Mononuclear cell (primary cell): ENCODE measurements around the gene EYA4. TPM values are rescaled to one million over a fixed set of nuclear protein-coding genes. Genes with fewer than 3 reads are reported as not detected.

Experiments used
- H3K27me3 ChIP-seq: 2 replicates; pipeline ENCODE4 v1.6.0; 2011; ENCODE audit warnings: low read length, control low read depth; ENCODE audit not compliant: insufficient read depth
- H3K4me1 ChIP-seq: 2 replicates; pipeline ENCODE4 v1.5.1; 2011; ENCODE audit warnings: mild to moderate bottlenecking, low read length, control low read depth; ENCODE audit not compliant: insufficient read depth
- H3K4me3 ChIP-seq: 2 replicates; pipeline ENCODE4 v1.5.1; 2011; ENCODE audit warnings: mild to moderate bottlenecking, low read length, moderate library complexity
- H3K9me3 ChIP-seq: 2 replicates; pipeline ENCODE4 v1.5.1; 2011; ENCODE audit warnings: low read depth, mild to moderate bottlenecking, control low read depth, low read length
- total RNA-seq: library from RNA; depleted of rRNA; stranded (reverse); fragments of >200 nt; gene quantifications from one replicate; pipeline ENCODE4 v1.2.3, GENCODE V29; 2012

Gene EYA4
- total RNA-seq, 1 donor: not detected

DNA sequence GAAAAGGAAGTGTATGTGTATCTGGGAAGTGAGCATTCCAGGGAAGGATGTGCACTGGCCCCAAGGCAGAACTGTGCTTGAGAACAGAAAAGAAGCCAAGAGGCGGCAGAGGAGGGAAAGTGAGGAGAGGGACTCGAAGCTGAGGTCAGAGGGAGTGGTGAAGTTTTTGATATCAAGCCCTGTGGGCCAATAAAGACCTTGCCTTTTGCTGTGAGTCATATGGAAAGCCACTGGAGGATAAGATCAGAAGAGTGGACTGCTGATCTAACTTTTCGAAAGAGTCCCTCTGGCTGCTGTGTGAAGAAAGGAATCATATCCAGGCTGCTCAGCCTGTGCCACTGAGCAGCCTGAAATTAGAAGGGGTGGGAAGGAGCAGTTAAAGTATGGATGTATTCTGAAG lies 99.4 kb downstream of the EYA4 start:
- Histone ChIP-seq H3K9me3 (no peaks in the 10 kb centered on the region), H3K4me1 (no peaks in the 10 kb centered on the region), H3K27me3 (no peaks in the 10 kb centered on the region)

DNA sequence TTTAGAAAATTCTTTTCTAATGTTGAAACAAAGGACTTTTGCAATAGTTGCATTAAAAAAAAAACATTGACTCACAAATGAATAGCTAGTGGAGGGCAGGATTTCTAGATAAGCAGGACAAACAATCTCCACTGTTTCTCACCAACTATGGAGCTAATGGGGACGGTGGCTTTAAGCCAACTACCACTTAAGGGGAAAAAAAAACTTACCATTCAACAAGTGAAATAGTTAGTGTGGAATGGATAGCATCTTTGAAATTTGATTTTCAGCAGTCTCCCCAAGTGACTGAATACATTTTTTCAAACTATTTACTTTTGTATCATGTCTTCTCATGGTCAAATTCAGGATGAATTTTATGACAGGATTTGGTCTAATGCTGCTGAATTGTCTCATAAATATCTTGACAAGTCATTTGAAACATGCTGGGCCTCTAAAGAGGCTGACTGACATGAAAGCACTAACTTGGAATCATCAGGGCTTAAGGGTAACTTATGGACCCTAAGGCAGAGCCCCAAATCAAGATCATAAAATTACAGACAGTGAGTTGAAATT lies 100.5 kb downstream of the EYA4 start:
- Histone ChIP-seq H3K9me3 (no peaks in the 10 kb centered on the region), H3K27me3 (no peaks in the 10 kb centered on the region), H3K4me1 (no peaks in the 10 kb centered on the region), H3K4me3 (no peak overlapping the region)

More for the DNA sequence above, 99.4 kb downstream of the EYA4 start:
- no peak overlapping the region for H3K4me3 ChIP-seq

DNA sequence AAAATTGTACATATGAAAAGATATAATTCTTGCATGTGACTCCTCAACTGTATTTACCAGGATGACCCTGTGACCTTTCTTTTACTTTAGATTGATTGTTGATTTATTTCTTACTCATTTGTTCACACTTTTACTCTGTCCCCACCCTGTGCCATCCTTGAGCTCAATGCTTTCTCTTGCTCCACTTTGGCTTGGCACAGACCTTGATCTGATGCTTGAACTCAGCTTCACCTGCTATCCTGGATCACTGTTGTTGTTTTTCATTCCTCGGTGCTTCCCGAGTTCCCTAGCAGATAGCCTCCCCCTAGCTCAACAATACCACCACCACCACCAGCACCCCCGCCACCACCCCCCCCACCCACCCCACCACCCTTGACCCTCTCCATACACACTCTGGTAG lies 102.1 kb downstream of the EYA4 start:
- no peaks in the 10 kb centered on the region for H3K9me3 ChIP-seq
- no peak overlapping the region for H3K4me3 ChIP-seq
- H3K27me3 ChIP-seq: no peaks in the 10 kb centered on the region
- H3K4me1 ChIP-seq: no peaks in the 10 kb centered on the region

DNA sequence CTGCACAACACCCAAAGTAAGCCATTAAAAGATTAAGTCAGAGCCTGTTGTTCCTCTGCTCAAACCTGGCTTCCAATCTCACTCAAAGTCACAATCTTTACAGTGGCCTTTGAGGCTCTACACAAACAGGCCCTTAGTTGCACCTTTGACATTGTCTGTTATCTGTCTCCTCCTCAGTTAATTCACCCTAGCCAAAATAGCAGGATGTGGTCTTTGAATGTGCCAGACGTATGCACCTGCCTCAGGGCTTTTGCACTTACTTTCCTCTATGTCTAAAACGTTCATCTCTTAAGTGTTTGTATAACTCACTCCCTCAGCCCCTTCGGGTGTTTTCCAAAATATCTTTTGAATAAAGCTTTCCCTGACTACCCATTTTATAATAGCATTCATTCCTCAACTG lies 107.7 kb downstream of the EYA4 start:
- no peaks in the 10 kb centered on the region for H3K9me3 ChIP-seq
- H3K27me3 ChIP-seq: no peaks in the 10 kb centered on the region
- no peak overlapping the region for H3K4me3 ChIP-seq
- H3K4me1 ChIP-seq: no peaks in the 10 kb centered on the region

DNA sequence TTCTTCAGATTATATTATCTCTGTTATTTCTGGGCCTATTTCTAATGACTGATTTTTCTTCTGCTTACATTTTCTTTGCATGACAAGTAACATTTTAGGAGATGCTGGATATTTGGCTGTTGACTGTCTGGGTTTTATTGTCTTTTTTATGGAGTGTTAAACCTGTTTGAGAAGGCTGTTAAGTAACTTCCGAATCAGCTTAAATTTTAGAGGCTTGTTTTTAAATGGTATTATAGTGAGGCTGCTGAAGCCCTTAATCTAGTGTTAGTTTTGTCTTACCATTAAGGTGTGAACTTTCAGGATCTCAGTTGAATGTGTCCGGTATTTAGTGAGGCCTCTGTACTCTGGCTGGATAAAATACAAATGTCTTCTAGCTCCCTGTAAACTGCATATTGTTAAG lies 109.8 kb downstream of the EYA4 start:
- Histone ChIP-seq H3K27me3 (no peaks in the 10 kb centered on the region), H3K4me3 (no peak overlapping the region), H3K9me3 (no peaks in the 10 kb centered on the region), H3K4me1 (no peaks in the 10 kb centered on the region)

DNA sequence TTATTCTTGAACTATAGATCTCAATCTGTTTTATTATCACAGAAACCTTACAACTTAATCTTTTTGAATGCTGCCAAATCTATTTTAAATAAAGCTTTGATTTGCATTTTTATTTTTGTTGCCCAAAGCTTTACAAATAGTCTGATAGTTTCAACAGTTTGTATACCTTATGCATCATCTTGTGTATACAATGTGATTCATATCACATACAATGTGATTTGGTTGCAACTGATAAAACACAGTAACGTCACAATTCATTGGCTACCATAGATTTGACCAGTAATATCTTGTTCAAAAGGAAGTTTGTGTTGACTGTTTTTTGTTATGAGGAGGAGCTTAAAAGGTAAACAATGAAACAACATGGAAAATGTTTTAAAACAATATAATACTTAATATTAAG lies 110.9 kb downstream of the EYA4 start:
- H3K27me3 ChIP-seq: no peaks in the 10 kb centered on the region
- H3K9me3 ChIP-seq: no peaks in the 10 kb centered on the region
- no peak overlapping the region for H3K4me3 ChIP-seq

DNA sequence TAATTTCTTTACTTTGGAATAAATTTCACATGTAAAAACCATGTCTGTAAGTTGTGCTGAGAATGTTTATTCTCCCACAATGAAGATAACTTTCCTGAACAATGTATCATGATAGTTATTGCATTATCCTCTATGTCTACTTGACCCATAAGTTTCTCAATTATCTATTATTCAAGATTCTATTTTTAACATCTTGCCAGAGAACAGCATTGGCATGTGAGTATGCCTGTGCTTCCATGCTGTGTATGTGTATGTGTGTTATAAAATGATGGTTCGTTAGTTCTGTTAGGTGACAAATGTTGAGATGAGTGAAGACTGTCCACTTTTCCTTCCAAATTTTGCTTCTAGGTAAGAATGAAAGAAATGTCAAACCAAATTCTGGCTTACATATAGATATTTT lies 111.9 kb downstream of the EYA4 start:
- Histone ChIP-seq H3K9me3 (no peaks in the 10 kb centered on the region), H3K4me3 (no peak overlapping the region), H3K4me1 (no peaks in the 10 kb centered on the region), H3K27me3 (no peaks in the 10 kb centered on the region)

More for the DNA sequence above, 110.9 kb downstream of the EYA4 start:
- H3K4me1 ChIP-seq: no peaks in the 10 kb centered on the region

DNA sequence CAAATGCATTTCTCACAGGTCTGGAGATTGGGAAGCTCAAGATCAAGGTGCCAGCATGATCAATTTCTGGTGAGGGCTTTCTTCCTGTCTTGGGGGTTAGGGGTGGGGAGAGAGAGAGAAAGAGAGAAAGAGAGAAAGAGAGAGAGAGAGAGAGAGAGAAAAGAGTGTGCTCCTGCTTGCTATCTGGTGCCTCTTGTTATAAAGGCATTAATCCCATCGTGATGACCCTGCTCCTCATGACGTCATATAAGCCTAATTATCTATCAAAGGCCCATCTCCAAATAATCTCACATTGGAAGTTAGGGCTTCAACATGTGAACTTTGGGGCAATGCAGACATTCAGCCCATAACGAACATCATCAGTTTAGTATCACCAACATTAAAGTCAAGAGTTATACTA lies 114.8 kb downstream of the EYA4 start:
- Histone ChIP-seq H3K4me3 (no peak overlapping the region), H3K9me3 (no peaks in the 10 kb centered on the region), H3K27me3 (no peaks in the 10 kb centered on the region), H3K4me1 (no peaks in the 10 kb centered on the region)

DNA sequence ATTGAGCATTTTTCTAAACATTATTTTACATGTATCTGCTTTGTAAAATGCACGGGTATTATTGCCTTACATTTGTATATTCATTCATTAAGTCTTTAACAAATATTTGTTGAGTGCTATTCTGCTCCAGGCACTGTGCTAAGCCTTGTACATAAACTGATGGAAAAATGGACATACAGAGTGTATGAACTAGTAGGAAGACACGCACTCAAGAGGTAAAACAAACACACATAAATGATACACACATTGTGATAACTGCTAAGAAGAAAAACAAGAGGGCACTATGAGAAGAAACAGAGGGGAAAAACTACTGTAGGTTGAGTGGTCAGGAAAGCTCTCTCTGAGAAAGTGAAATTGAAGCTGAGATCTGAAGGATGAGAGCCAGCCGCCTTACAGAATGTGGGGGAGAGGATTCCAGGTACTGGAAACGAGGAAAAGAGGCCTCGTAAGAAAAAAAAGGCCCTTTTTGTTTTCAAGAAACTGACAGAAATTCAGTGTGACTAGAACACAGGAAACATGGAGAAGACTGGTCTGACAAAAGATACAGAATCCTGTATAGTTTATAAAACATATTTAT lies 117.5 kb downstream of the EYA4 start:
- Histone ChIP-seq H3K4me3 (no peak overlapping the region), H3K27me3 (no peaks in the 10 kb centered on the region), H3K9me3 (no peaks in the 10 kb centered on the region), H3K4me1 (no peaks in the 10 kb centered on the region)

DNA sequence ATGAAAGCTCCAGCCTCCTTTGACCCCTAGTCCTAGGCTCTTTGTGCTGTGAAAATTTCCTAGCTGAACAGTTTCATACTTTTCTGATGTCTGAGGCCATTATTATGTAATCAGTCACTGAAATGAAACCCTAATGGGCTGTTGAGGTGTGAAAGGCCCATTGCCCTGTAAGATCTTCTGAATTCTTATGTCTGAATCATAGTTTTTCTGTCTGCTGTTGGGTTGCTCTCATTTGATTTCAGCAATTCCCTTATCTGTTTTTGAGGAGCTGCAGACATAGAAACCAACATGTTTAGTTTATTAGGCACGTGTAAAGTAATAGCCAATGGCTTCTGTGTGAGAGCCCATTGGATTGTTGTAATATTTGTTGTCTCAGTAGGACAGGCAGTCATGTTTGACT lies 118.1 kb downstream of the EYA4 start:
- H3K4me3 ChIP-seq: no peak overlapping the region
- H3K4me1 ChIP-seq: no peaks in the 10 kb centered on the region
- no peaks in the 10 kb centered on the region for H3K27me3 ChIP-seq
- no peaks in the 10 kb centered on the region for H3K9me3 ChIP-seq

DNA sequence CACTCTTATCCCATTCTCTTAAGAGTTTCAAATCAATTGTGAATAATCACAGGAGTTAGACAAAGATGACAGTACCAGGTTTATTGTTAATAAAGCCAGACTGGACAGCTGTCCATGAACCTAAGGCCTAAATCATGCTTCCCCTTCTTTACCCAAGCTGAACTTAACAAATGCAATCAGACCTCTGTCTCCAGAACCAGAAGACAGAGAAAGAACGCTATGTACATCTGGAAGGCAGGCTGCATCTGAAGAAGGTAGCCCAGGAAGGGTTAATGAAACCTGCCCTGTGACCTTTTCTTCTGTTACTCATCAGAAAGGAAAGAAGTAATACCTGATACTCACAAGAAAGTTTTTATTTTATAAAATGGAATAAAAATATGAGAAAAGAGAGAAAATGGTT lies 118.6 kb downstream of the EYA4 start:
- Histone ChIP-seq H3K4me3 (no peak overlapping the region), H3K4me1 (no peaks in the 10 kb centered on the region), H3K27me3 (no peaks in the 10 kb centered on the region), H3K9me3 (no peaks in the 10 kb centered on the region)

DNA sequence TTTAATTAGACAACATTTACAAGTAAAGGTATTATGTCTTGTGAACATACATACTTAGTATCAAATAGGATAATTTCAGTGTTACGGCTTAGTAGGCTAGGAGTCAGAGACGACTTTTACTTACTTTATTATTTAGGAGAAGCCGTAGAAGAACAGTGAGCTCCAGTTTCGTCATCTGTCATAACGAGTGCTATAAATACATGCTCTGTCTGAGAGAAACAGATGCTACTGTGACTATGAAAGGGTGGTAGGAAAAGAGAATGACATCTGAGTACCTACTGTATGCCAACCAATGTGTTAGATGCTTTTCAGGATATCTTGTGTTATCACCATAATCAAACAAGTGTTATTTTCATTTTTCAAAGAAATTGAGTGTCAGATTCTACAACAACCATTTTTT lies 119.0 kb downstream of the EYA4 start:
- H3K9me3 ChIP-seq: no peaks in the 10 kb centered on the region
- H3K4me3 ChIP-seq: no peak overlapping the region
- no peaks in the 10 kb centered on the region for H3K27me3 ChIP-seq
- no peaks in the 10 kb centered on the region for H3K4me1 ChIP-seq

DNA sequence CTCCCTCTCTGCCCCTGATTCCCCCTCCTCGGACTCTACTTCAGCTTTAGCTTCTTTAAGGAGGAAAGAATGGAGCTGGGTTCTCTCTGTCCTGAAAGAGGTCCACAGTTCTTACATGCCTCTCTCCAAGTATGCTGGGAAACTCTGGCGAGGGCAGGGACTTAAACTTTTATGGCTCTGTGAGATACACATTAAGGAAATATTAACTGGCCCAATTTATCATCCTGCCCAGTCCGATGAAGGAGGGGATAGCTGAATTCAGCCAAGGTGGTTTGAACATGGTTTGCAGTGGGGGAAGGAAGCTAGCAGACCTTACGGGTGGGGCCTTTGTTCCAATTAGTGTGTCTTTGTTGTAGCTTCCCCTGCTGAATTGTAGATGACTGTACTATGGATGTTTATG lies 121.7 kb downstream of the EYA4 start:
- Histone ChIP-seq H3K4me1 (no peaks in the 10 kb centered on the region), H3K27me3 (no peaks in the 10 kb centered on the region), H3K4me3 (no peak overlapping the region), H3K9me3 (no peaks in the 10 kb centered on the region)

DNA sequence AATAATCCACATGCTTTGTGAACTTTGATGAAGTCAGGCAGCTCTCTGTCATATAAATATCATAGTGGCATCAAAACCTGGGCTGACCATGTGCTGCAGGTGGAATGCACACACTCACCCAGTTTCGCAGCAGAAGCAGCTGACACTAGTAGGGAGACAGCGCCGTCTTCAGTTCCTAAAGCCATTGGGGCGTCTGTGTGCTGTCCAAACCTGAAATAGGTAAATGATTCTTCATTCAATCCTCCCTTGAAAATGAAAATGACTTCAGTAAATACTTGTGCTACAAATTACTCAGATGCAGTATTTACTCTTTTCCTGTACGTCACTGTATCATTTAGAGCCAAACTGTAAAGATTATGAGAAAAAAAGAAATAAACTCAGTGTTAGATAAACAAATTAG lies 127.5 kb downstream of the EYA4 start:
- Histone ChIP-seq H3K4me3 (no peak overlapping the region), H3K27me3 (no peaks in the 10 kb centered on the region), H3K9me3 (no peaks in the 10 kb centered on the region), H3K4me1 (no peaks in the 10 kb centered on the region)

DNA sequence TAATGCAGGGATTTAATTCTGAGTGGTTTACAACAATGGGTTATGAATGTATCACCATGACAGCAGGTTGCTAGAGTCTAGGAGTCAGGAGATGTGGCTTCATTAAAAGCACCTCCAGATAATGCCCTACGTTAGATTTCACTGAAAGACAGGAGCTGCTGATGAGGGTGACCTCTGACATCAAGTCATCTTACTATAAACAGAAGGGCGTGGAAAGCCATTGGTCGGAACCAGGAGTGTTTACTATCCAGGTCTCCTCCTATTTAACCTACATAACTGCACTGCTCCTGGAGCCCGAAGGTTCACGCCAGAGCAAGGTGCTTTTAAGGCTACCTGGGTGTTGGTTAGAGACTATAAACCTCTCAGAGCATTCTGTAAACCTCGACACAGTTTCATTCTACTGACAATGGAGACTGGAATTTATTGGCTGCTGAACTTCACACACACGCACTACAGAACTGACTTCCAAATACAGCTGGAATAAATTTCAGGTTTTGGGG lies 128.7 kb downstream of the EYA4 start:
- no peaks in the 10 kb centered on the region for H3K4me1 ChIP-seq
- no peak overlapping the region for H3K4me3 ChIP-seq

DNA sequence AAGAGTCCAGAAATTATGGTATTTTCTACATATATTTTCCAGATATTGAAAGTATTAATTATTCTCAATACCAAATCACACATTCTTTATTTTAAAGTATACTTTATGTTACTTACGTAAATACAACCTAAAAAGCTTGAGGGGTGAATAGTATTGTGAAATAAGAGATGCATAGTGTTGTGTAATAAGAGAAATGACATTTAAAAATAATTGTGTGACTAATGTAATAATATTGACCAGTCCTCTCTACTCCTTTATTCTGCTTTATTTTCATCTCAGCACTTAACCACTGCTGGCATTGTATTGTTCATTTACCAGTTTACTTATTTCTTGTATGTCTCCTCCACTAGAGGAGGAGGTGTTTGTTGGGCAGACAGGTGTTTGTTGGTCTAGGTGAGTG lies 135.6 kb downstream of the EYA4 start:
- no peaks in the 10 kb centered on the region for H3K9me3 ChIP-seq
- H3K27me3 ChIP-seq: no peaks in the 10 kb centered on the region
- no peaks in the 10 kb centered on the region for H3K4me1 ChIP-seq
- no peak overlapping the region for H3K4me3 ChIP-seq

More for the DNA sequence above, 128.7 kb downstream of the EYA4 start:
- no peaks in the 10 kb centered on the region for H3K27me3 ChIP-seq
- no peaks in the 10 kb centered on the region for H3K9me3 ChIP-seq
